Measurements from ENCODE around the gene EPB41L2. TPM values are rescaled to one million over a fixed set of nuclear protein-coding genes. Genes with fewer than 3 reads are reported as not detected.
A peak's percentile ranks its signal among the peaks of the same experiment; 100 is the strongest.

Gene EPB41L2
- polyA plus RNA-seq, 5 donors, result 174 to 333 (median 271) TPM

DNA sequence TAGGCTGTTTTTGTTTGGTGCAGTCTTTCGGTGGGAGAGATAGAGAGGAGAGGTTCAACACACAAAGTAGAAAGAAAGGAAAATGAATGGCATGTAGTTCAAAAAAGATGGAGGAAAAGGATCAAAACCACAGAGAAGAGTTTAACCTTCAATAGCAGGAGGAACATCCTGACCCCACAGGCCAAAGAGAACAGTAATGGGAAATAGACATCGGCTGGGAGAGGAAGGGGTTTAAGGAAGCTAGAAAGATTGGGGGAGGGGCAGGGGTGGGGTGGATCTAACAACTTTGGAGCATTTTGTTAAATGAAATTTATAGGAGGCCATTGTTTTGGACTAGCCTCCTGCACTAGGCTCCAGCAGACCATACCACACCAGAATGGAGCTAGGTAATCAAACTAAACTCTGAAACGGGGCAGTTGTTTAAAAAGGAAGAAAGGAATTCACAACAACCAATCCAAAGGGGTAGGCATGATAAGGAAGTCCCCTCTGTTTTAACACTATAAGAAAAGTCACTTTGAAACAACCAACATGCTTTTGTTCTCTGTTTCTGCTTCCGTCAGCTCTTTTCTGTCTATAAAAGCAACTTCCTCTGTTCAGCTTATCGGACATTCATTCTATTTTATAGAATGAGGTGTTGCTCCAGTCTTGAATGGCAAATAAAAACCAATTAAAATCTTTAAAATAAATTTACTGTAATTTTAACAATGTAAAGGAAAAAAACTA is 82.6 kb downstream of the EPB41L2 start:
- no peak for DNase-seq

DNA sequence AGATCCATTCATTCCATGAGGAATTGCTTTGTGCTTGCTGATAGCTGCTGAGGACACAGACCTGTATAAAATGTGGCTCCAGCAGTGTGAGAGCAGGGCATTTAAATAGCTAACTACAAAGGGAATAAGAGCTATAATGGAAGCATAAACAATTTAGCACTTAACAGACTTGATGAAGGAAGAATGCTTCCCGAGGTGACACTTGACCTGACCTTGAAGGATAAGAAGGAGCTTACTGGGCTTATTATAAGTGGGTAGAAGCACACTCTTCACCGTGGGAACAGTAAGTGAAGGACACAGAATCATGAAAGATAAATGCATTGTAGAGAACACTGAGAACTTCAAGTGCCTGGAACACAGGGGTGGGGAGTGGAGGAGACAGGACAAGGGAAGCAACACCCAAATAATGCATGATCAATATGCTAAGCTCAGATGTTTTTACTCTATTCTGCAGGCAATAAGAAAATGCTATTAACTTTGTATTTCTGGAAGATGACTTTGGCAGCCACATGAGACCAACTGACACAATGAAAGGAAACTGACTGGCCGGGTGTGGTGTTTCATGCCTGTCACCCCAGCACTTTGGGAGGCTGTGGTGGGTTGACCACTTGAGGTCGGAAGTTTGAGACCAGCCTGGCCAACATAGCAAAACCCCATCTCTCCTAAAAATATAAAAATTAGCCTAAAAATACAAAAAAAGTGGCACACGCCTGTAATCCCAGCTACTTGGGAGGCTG is 84.2 kb downstream of the EPB41L2 start:
- no peak for DNase-seq

DNA sequence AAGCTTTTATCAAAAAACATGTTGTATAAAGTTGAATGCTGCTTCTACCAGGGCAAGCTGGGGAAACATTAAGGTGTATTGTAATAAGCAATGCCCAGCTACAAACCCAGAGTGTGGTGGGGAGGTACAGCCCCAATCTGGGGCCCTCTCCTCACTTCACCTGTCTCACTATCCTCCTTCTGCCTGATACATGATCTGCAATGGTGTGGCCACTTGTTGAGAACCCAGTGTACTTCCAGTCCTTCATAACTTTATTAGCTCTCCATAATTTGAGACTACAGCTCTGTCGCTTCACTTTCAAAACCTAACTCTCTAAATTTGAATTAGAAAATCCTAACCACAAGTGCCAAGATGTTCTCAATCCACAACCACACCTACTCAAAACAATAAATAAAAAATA is 84.9 kb downstream of the EPB41L2 start:
- no peak for DNase-seq

DNA sequence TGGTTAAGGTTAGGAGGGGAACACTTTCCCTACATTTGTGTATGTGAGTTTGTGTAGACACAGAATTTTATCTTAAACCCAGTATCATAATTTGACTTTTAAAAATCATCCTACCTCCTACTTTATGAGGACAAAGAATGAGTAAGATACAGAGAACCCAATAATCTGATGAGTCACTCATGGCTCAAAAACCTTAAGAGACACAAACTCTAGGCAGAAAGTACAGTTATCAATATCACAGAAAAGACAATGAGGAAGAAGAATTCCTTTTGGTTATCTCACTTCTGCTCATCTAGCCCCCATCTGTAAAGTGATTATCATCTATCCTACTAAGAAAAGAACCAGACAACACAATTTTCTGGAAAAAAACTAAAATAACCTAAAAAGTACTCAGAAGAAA is 87.7 kb downstream of the EPB41L2 start:
- DNase-seq, result no peak

DNA sequence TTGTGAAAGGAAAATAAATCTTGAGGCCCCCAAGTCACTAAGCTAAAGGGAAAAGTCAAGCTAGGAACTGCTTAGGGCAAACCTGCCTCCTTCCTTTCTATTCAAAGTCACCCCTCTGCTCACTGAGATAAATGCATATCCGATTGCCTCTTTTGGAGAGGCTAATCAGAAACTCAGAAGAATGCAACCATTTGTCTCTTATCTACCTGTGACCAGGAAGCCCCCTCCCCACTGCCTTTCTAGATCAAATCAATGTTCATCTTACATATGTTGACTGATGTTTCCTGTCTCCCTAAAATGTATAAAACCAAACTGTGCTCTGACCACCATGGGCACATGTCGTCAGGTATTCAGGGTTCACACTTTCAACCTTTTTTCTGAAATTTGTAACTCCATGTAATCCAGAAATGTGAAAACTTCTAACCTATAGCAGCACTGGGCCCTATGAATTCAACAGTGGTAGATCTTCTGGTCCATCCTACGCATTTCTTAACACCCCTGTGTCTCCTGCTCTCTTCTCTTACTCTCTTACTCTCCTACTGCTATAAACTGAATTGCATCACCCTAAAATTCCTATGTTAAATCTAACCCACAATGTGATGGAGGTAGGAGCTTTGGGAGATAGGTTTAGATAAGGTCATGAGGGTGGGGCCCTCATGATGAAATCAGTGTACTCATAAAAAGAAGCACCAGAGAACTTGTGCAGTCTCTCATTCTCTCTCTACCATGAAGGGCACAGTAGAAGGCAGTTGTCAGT is 89.3 kb downstream of the EPB41L2 start:
- DNase-seq, result no peak

DNA sequence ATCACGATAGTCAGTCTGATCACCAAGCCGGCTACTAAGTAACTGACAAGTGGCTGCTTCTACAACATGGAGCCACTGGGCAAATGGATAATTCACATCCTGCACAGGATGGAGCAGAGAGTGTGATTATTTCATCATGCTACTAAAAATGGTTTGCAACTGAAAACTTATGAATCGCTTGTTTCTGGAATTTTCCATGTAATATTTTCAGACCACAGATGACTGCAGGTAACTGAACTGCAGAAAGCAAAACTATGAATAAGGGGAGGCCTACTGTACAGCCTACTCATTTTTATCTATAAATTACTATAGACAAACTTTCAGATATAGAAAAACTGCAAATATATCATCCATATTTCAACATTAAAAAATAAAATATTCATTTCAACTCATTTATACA is 91.5 kb downstream of the EPB41L2 start:
- DNase-seq, result no peak

DNA sequence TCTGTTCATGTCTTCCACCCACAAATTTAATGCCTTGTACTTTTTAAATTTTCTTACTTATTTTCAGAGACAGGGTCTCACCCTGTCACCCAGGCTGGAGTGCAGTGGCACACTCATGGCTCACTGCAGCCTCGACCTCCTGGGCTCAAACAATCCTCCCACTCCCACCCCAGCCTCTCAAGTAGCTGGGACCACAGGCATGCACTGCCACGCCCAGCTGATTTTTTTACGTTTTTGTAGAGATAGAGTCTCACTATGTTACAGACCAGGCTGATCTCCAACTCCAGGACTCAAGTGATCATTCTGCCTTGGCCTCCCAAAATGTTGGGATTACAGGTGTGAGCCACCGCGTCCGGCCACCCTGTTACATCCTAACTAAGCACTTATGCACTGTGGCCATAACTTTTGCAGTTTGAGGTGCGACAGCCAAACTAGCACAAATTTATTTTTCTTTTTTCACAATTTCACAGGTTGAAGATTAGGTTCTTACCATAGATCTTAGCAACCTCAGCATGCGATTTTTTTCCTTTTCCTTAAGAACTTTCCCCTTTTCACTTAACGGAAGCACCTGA is 92.1 kb downstream of the EPB41L2 start:
- no peak for DNase-seq

DNA sequence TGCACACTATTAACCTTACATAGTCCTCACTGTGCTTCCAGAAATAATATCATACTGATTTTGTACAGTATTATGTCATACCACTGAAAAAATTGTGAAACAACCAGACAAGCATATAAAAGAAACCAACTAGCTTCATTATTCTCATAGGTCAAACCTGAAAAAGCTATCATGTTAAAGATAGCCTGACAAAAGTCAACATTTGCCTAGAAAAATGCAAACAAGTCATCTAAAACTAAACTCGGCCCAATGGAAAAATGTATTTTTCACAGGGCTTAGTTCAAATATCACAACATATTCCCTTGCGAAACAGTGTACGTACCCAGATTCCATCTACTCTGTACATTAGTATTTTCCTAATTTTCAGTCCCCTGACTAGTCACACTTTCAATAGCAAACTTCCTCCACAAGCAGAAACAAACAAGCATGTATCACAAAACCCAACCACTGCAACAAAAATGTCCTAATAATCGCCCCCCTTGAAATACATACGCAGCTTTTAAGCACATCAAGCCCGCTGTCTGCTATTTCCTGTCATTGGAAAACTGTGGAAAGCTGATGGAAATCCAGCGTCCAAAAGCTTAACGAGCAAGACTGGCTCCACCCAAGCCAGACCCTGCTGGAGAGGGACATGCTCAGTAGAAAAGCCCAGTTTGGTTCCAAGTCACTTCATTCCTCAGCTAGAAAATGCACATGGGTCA is 93.1 kb downstream of the EPB41L2 start:
- DNase-seq, result peak; percentile 86 to 90

DNA sequence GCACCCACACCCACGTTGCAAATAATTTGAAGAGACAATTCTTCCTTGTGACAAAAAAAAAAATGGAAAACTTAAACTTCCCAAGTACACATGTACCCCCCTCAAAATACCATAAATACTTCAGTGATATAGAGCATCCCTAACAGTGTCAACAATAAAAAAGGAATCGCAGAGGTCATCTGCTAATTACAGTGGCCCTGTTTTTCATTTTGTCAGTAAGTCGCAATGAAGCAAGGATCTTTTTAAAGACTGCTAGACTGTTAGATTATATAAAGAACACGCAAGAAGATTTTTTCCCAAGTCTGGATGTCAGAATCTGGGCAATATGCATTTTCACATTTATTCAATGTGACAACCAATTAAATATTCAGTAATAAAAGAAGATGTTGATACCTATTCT is 93.9 kb downstream of the EPB41L2 start:
- DNase-seq, result no peak

DNA sequence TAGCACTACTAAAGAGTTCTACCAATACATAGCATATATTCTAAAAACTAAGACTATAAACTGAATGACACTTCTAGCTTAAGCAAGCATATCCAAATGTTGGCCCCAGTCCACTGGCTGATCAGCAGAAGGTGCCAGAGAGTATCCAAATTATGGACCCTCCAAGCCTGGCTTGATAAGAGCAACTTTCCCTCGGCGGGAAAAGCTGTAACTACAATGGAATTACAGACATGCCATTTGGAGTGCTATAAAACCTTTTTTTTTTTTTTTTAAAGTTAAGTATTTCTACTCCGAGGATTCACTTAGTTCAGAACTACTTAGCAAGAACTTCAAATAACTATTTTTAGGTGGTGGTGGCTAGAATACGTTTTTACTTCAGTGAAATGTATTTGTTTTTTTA is 94.6 kb downstream of the EPB41L2 start:
- no peak for DNase-seq

DNA sequence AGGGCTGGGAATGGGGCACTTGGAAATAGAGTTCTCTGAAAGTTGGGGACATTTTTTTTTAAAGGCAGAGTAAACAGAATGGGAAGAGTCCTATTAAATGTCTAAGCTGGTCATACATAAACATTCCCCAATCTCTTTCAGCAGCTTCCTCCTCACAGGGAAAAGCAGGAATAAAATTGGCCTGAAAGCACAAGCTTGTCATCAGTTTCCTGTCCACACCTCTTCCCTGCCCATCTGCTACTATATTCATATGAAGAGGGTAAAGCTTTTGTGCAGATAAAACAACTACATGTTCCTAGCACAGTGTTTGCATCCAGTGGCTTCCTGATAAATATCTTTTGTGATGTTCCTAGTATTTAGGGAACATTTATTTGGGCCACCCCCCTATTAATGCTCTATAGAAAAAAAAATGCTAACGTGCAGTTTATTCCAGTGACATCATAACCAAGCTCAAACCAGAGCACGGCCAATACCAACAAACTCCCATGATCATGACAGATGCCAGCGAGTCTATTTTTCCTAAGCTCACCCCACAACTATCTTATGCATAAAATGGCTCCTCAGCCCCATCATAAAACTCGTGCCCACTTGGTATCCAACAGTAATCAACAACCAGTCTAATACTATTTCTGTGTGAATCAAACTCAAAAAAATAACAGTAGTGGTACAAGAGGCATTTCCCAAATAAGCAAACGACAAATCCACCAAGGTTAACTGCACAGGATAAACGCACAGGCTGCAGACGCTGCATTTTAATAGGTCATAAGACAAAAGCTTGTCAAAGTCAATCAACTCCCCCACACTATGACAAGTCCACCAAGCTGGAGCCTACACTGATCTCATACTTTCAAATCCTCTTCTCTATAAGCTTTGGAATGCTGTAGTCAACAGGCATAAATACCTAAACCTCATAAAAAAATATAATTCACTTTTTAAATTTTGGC is 95.3 kb downstream of the EPB41L2 start:
- DNase-seq, result no peak

DNA sequence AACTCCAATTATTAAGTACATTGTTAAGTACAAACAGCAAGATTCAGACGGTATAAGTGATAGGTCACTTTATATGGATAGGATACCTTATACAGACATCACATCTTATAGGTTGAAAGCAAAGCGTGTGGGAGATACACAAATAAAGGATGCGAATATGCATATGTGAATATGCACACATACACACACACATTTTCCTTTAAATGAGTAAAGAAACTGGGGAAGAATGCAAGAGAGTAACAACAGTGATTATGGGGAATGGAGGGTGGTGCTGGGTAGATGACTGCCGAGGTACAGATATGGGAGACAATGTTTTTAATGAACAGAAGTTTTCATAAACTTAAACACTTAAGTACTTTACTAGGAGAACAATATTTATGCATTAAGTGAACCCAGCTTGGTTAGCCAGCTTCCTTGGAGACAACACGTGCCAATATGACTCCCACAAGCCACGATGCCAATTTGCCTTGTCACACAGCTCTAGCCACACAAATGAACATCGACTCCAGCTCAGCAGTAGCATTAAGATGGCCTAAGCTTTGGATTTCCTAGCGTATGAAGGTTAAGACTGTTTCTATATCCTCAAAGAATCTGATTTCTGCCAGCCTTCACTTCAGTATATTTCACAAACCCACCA is 96.6 kb downstream of the EPB41L2 start:
- DNase-seq, result no peak

DNA sequence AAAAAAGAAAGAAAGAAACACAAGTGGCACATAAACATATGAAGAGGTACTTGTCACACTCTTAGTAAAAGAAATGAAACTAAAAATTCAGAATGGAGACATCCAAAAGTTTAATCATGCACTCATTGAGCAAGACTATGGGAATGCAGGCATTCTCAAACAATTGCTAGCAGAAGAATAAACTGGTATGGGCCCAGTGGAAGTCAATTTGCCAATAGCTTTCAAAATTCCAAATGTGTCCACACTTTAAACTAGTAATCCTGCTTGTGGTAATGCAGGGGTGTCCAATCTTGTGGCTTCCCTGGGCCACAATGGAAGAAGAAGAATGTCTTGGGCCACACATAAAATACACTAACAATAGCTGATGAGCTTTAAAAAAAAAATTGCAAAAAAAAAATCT is 97.4 kb downstream of the EPB41L2 start:
- no peak for DNase-seq

DNA sequence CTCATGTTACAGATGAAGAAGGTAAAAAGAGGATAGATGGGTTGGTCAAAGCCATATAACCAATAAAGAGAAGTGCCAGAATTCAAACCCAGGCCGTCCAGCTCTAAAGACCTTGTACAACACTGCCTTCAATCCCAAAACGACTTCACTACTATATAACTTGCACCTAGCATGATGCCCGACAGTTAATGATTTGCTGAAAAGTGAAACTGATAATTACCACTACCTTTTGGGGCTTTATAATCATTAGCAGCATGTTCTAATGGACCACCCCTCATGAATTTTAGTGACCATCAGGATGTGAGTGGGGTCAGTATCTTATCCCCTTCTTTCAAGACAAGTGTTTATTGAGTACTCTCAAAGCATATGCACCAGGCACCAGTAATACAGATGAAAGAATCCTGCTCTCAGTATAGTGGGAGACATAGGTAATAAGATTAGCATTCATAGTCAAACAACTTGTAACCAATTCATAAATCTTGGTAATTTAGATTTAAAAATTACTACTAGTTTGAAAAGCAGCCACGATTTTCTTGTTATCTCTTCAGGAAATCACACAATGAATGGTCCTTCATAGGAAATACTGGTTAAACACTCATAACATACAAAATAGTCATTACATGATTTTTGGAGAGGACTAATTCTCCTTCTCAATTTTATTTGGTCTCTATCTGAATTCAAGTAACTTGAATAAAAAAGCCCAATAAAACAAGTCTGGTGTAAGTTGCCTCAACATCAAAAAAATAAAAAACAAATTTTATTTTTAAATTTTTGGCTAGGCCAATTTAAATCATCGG is 98.0 kb downstream of the EPB41L2 start:
- no peak for DNase-seq

DNA sequence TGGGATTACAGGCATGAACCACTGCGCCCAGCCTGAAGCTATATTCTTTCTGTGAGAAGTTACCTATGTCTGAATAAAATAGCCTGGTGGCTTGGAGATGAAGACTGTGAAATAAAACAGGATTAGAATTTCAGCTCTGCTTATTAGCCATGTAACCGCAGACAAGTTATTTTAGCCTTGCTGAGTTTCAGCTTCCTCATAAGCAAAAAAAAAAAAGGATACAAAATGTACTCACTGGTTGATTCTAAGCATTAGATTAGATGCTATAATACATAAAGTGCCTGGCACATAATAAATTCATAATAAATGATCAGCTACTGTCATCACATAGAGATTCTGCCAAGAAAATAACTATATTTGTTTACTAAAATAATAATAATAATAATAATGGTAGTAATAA is 98.8 kb downstream of the EPB41L2 start:
- DNase-seq, result no peak

DNA sequence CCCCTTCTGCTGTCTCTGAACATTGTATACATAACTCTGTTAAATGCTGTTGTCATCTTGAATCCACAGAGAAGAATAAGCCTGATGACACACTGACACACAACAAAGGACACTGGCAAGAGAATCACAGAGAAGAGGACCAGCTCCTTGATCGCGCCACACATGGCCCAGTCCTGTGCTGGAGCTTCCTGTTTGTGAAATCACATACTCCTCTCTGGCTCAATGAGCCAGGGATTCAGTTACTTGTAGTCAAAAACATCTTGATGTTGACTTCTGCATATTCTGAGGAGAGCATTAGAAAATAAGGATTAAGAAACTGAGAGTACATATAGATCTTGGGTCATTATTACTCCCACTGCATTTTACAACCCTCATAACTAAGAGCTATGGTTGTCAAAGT is 100.1 kb downstream of the EPB41L2 start:
- no peak for DNase-seq

DNA sequence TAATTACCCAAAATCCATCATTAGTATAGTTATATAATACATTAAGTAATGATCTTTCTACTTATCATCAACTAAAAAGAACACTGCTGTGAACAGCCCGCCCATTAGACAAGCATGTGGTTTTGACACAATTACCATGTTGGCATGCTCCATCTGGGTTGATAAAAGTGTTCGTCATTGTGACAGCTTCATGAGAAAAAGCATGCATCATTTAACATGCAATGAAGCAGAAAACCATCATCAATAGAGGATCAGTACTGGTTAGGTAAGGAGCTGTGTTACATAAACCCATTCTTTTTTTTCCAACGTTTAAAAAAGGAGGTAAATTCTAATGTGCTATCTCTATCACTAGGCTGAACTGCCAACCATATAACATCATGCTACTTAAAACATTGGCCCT is 101.9 kb downstream of the EPB41L2 start:
- DNase-seq, result no peak

DNA sequence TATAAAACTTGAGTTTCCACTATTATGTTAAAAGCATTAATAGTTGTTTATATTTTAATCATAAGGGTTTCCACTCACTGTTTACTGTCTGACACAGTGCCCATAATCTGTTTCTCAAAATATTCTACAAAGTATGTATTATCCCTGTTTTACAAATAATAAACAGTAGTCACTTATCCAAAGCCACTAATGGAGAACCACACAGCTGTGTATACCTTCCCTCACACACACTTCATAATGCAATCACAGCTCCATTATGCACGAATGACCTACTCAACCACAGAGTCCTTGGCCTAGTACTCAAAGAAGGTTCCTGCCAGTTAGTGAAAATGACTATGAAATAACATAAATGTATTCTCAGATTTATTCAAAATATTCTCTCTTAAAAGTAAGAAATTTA is 103.1 kb downstream of the EPB41L2 start:
- no peak for DNase-seq

DNA sequence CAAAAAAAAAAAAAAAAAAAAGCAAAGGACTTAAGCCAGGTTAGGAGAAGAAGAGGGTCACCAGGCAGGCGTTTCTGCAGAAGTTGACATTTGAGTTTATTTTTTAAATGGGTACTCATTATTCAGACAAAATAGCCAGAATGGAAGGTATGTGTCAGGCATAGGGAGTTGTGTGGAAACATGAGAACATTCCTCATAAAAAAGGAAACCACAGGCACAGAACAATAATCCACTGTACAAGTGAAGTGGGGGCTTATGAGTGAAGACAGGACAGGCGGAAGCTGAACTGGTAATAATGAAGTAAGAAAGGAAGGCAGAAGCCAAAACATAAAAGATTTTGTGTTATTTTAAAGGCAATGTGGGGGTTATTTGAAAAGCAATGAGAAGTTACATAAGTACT is 104.6 kb downstream of the EPB41L2 start:
- DNase-seq, result no peak
